H1 (cell line): ENCODE data around the gene KMT2A. TPM values are rescaled to one million over a fixed set of nuclear protein-coding genes. Genes with fewer than 3 reads are reported as not detected.

Experiments
- CTCF ChIA-PET: fragments of 300-600 bp; sonication (Branson Sonifier 250); formaldehyde crosslinking; loops from one replicate; lab custom pipeline; 2021; ENCODE audit not compliant: partially characterized antibody; lab: Charles Lee
- POLR2A ChIA-PET: fragments of 300-600 bp; sonication (Branson Sonifier 250); formaldehyde crosslinking; loops from one replicate; lab custom pipeline; 2021; ENCODE audit warnings: inconsistent platforms; ENCODE audit not compliant: partially characterized antibody; lab: Charles Lee
- DNase-seq, 2 experiments: peaks; one replicate each; pipeline versions ENCODE4 v3.0.0 to v3.0.0-alpha.2; 2010 to 2022; ENCODE audit warnings: low spot score in 2 of 2, low read depth in 1 of 2, mixed read lengths in 1 of 2
- FAIRE-seq: peaks from 2 replicates; lab custom pipeline; 2011; peaks lifted over from hg19 to GRCh38; lab: Jason Lieb, UNC
- H2AFZ ChIP-seq: 2 replicates; pipeline ENCODE4 v1.8.1; 2012; ENCODE audit warnings: low read length, inconsistent platforms
- H2AK5ac ChIP-seq: 2 replicates; pipeline ENCODE4 v1.6.1; 2013; ENCODE audit warnings: low read depth, low read length
- H2BK120ac ChIP-seq: replicated peaks from 2 replicates; pipeline ENCODE3; 2013; ENCODE audit warnings: low read depth, low read length, inconsistent platforms
- H2BK12ac ChIP-seq: 2 replicates; pipeline ENCODE4 v1.6.1; 2013; ENCODE audit warnings: low read depth, low read length
- H2BK15ac ChIP-seq: 2 replicates; pipeline ENCODE4 v1.6.1; 2013; ENCODE audit warnings: low read length
- H2BK20ac ChIP-seq: 2 replicates; pipeline ENCODE4 v1.6.1; 2013; ENCODE audit warnings: low read length
- H2BK5ac ChIP-seq: 2 replicates; pipeline ENCODE4 v1.6.1; 2013; ENCODE audit warnings: low read depth, low read length
- H3K14ac ChIP-seq: 2 replicates; pipeline ENCODE4 v1.6.1; 2013; ENCODE audit warnings: inconsistent platforms; ENCODE audit not compliant: insufficient read length
- H3K18ac ChIP-seq: 2 replicates; pipeline ENCODE4 v1.6.1; 2013; ENCODE audit warnings: low read length; ENCODE audit errors: extremely low read depth
- H3K23ac ChIP-seq: 2 replicates; pipeline ENCODE4 v1.6.1; 2013; ENCODE audit warnings: inconsistent platforms; ENCODE audit not compliant: insufficient read length
- H3K23me2 ChIP-seq: 2 replicates; pipeline ENCODE4 v1.6.1; 2013; ENCODE audit warnings: low read depth, low read length
- H3K27ac ChIP-seq: 2 replicates; pipeline ENCODE4 v1.6.1; 2011; ENCODE audit warnings: low read depth, low read length, inconsistent platforms
- H3K27me3 ChIP-seq, 4 experiments: replicated peaks in 1 of 4; 1 replicate in 1 of 4; 2 replicates in 3 of 4; pipeline versions ENCODE4 v1.6.1 to v1.8.1; 2011 to 2013; ENCODE audit warnings: low read length in 3 of 4, mild to moderate bottlenecking in 3 of 4, inconsistent platforms in 2 of 4, mixed read lengths in 2 of 4, moderate library complexity in 1 of 4; ENCODE audit not compliant: control insufficient read depth in 3 of 4, insufficient read depth in 3 of 4; ENCODE audit errors: extremely low read depth in 1 of 4
- H3K36me3 ChIP-seq, 4 experiments: 2 replicates each; pipeline versions ENCODE4 v1.6.1 to v1.8.1; 2011 to 2013; ENCODE audit warnings: mild to moderate bottlenecking in 4 of 4, low read length in 3 of 4, moderate library complexity in 2 of 4, control low read depth in 1 of 4, inconsistent platforms in 1 of 4; ENCODE audit not compliant: insufficient read depth in 4 of 4, control insufficient read depth in 2 of 4
- H3K4ac ChIP-seq: replicated peaks from 2 replicates; pipeline ENCODE3; 2013; ENCODE audit warnings: low read length, low read depth, mixed read lengths, inconsistent platforms; ENCODE audit not compliant: insufficient read length
- H3K4me1 ChIP-seq, 4 experiments: replicated peaks in 1 of 4; 1 replicate in 1 of 4; 2 replicates in 3 of 4; pipeline versions ENCODE4 v1.6.1 to v1.8.1; 2011 to 2013; ENCODE audit warnings: low read length in 3 of 4, inconsistent platforms in 2 of 4, mixed read lengths in 1 of 4; ENCODE audit not compliant: insufficient read depth in 4 of 4, control insufficient read depth in 3 of 4
- H3K4me2 ChIP-seq, 2 experiments: 2 replicates each; pipeline versions ENCODE4 v1.6.1 to v1.8.1; 2011 to 2013; ENCODE audit warnings: low read depth in 2 of 2, low read length in 2 of 2, control low read depth in 1 of 2, inconsistent platforms in 1 of 2, mild to moderate bottlenecking in 1 of 2; ENCODE audit not compliant: insufficient read depth in 1 of 2
- H3K4me3 ChIP-seq, 4 experiments: fragments of 200-600, 300-600 bp in 1 of 4; sonication (generic), shearing (Covaris generic), sonication (Bioruptor Twin) in 1 of 4; 2 replicates each; pipeline versions ENCODE4 v1.5.1 to v1.8.1; 2011 to 2016; ENCODE audit warnings: low read length in 4 of 4, low read depth in 3 of 4, control low read depth in 2 of 4, inconsistent platforms in 2 of 4, mild to moderate bottlenecking in 2 of 4, mixed read lengths in 1 of 4, moderate library complexity in 1 of 4; ENCODE audit not compliant: insufficient read depth in 2 of 4; ENCODE audit errors: extremely low read depth in 1 of 4
- H3K56ac ChIP-seq: replicated peaks from 2 replicates; pipeline ENCODE3; 2013; ENCODE audit warnings: low read depth, mild to moderate bottlenecking, mixed read lengths, low read length, inconsistent platforms; ENCODE audit not compliant: insufficient read length
- H3K79me1 ChIP-seq: 2 replicates; pipeline ENCODE4 v1.6.1; 2013; ENCODE audit warnings: low read depth, low read length, control low read depth
- H3K79me2 ChIP-seq, 2 experiments: 2 replicates each; pipeline versions ENCODE4 v1.6.1 to v1.8.1; 2012 to 2013; ENCODE audit warnings: low read length in 2 of 2, mild to moderate bottlenecking in 2 of 2, inconsistent platforms in 1 of 2; ENCODE audit not compliant: insufficient read depth in 2 of 2, control insufficient read depth in 1 of 2
- H3K9ac ChIP-seq, 4 experiments: replicated peaks in 1 of 4; 1 replicate in 1 of 4; 2 replicates in 3 of 4; pipeline versions ENCODE4 v1.6.1 to v1.8.1; 2011 to 2013; ENCODE audit warnings: low read depth in 3 of 4, low read length in 3 of 4, control low read depth in 2 of 4, mild to moderate bottlenecking in 2 of 4, moderate library complexity in 2 of 4, inconsistent platforms in 1 of 4; ENCODE audit errors: extremely low read depth in 1 of 4
- H3K9me3 ChIP-seq, 2 experiments: 2 replicates each; pipeline versions ENCODE4 v1.6.1 to v1.8.1; 2012 to 2013; ENCODE audit warnings: mild to moderate bottlenecking in 2 of 2, moderate library complexity in 2 of 2, control low read depth in 1 of 2, inconsistent platforms in 1 of 2, low read depth in 1 of 2, low read length in 1 of 2, mixed read lengths in 1 of 2; ENCODE audit not compliant: insufficient read depth in 2 of 2
- H4K20me1 ChIP-seq, 2 experiments: replicated peaks in 1 of 2; 2 replicates each; pipeline versions ENCODE3 to v1.8.1; 2011 to 2013; ENCODE audit warnings: inconsistent platforms in 2 of 2, low read length in 2 of 2, mild to moderate bottlenecking in 1 of 2; ENCODE audit not compliant: insufficient read depth in 2 of 2, control insufficient read depth in 1 of 2
- H4K5ac ChIP-seq: 2 replicates; pipeline ENCODE4 v1.6.1; 2013; ENCODE audit warnings: low read length, low read depth, mixed read lengths, inconsistent platforms; ENCODE audit not compliant: insufficient read length
- H4K8ac ChIP-seq: 2 replicates; pipeline ENCODE4 v1.8.0; 2013; ENCODE audit warnings: mild to moderate bottlenecking, moderate library complexity, low read length, inconsistent platforms; ENCODE audit not compliant: insufficient read depth; ENCODE audit errors: extremely low read depth
- H4K91ac ChIP-seq: replicated peaks from 2 replicates; pipeline ENCODE3; 2013; ENCODE audit warnings: low read length, mixed read lengths, inconsistent platforms; ENCODE audit not compliant: insufficient read length
- TAF7 ChIP-seq: optimal IDR thresholded peaks from 2 replicates; pipeline ENCODE3; 2011; ENCODE audit warnings: low read depth, mild to moderate bottlenecking, inconsistent platforms, low read length, moderate library complexity, borderline replicate concordance
- WGBS, 2 experiments: shearing (Covaris generic) in 1 of 2; methylation state at CpG; one replicate each; pipeline versions ENCODE4 v1.1.6 to v1.1.7; 2013 to 2015; ENCODE audit warnings: low lambda C conversion rate in 2 of 2, mixed read lengths in 2 of 2, inconsistent platforms in 1 of 2, low coverage in 1 of 2, missing lambda C conversion rate in 1 of 2; ENCODE audit not compliant: insufficient replicate concordance in 2 of 2, insufficient coverage in 1 of 2, insufficient read length in 1 of 2; ENCODE audit errors: extremely low coverage in 1 of 2, missing lambda C conversion rate in 1 of 2; 5-methylcytosine and 5-hydroxymethylcytosine counted together
- polyA plus RNA-seq, 7 experiments: library from polyadenylated mRNA; depleted of rRNA in 3 of 7; stranded (reverse) in 5 of 7; unstranded in 2 of 7; fragments of >200 nt in 5 of 7; fragments of 200-250 nt in 2 of 7; gene quantifications; 1 replicate in 5 of 7; 2 replicates in 1 of 7; 4 replicates in 1 of 7; pipeline versions ENCODE4 v1.2.1 to v1.2.3, GENCODE V29; 2011 to 2013; ENCODE audit warnings: missing spikeins in 2 of 7, mixed read lengths in 2 of 7
- total RNA-seq: library from RNA; stranded (reverse); fragmentation: NEBNext Ultra II Directional; extraction: Animal tissue kit (Norgen Biotek cat#: 25700); gene quantifications from 2 replicates; pipeline ENCODE4 v1.2.1, GENCODE V29; 2021

KMT2A gene
- total and polyA plus RNA-seq, 2 of the 8 experiments (the other 6 are each of a cell fraction or from before 2014, with no cell fraction given): 35.9 to 62.1 TPM

- Histone ChIP-seq H3K23me2 (no peaks in the 10 kb centered on the region), H3K79me1 (no peaks in the 10 kb centered on the region), H3K18ac (no peak overlapping the region), H2BK5ac (no peak overlapping the region), H3K14ac (no peak overlapping the region), H4K91ac (no peak overlapping the region), H3K4me1 (no peaks in the 10 kb centered on the region), H2BK15ac (no peak overlapping the region), H2AFZ (no peak overlapping the region), H3K27me3 (no peaks in the 10 kb centered on the region), H3K79me2 (no peaks in the 10 kb centered on the region), H4K8ac (no peak overlapping the region), H2BK120ac (no peak overlapping the region), H4K20me1 (peaks cover under 1 to 2% of the 10 kb centered on the region in 2 experiments), H3K27ac (no peak overlapping the region), H3K9me3 (no peaks in the 10 kb centered on the region), H2BK12ac (no peak overlapping the region), H3K23ac (no peak overlapping the region), H2AK5ac (no peak overlapping the region), H3K36me3 (peaks cover 15 to 80% (median 63%) of the 10 kb centered on the region in 4 experiments), H3K4me3 (no peak overlapping the region), H3K9ac (no peak overlapping the region), H3K56ac (no peak overlapping the region), H2BK20ac (no peak overlapping the region), H3K4me2 (no peak overlapping the region), H4K5ac (no peak overlapping the region), H3K4ac (no peak overlapping the region)
- POLR2A ChIA-PET: no interaction called here
- no peak for TF ChIP-seq TAF7
- no peak for DNase-seq
- 88% methylated on average over 4 of the region's 4 CpGs; no CpG with 5 or more reads in 1 of the 2 experiments for WGBS, 2 experiments
- FAIRE-seq: no peak
- CTCF ChIA-PET: interaction anchor here (1.5 kb wide), 1 partner anchor 9 kb away, joined by 4 read pairs; no protein-coding TSS in a partner anchor
Observed at GRCh38 chr11:118491041-118491440, 54.7 kb downstream of the KMT2A start.
